Daoy (cell line): ENCODE data around the gene ADAMTSL1. TPM values are rescaled to one million over a fixed set of nuclear protein-coding genes. Genes with fewer than 3 reads are reported as not detected.

ENCODE experiments used
- DNase-seq: peaks from one replicate; pipeline ENCODE4 v3.0.0-alpha.2; 2015; ENCODE audit warnings: low read depth
- total RNA-seq: library from RNA; depleted of rRNA; stranded (reverse); fragments of >200 nt; shearing (Covaris generic); gene quantifications from 2 replicates; pipeline ENCODE4 v1.2.3, GENCODE V29; 2014

ADAMTSL1 gene
- total RNA-seq, 1 experiment from 2014 or later: 16.6 TPM

GRCh38 chr9:18499062-18499461 lies 25.1 kb downstream of the ADAMTSL1 start:
- no peak for DNase-seq

- peak; percentile 33 for DNase-seq
These were observed 26.0 kb downstream of the ADAMTSL1 start for GRCh38 chr9:18499980-18500379.

GRCh38 chr9:18500451-18500850 lies 26.5 kb downstream of the ADAMTSL1 start:
- no peak for DNase-seq

- no peak for DNase-seq
These were observed 28.0 kb downstream of the ADAMTSL1 start for GRCh38 chr9:18501949-18502348.

GRCh38 chr9:18502546-18502945 lies 28.6 kb downstream of the ADAMTSL1 start:
- no peak for DNase-seq

GRCh38 chr9:18504707-18505106 lies 30.8 kb downstream of the ADAMTSL1 start:
- no peak for DNase-seq

- DNase-seq: no peak
These were observed 33.2 kb downstream of the ADAMTSL1 start for GRCh38 chr9:18507151-18507550.

GRCh38 chr9:18516514-18516913 lies 42.6 kb downstream of the ADAMTSL1 start:
- no peak for DNase-seq

GRCh38 chr9:18516965-18517364 lies 43.0 kb downstream of the ADAMTSL1 start:
- no peak for DNase-seq

GRCh38 chr9:18520416-18521047 lies 46.6 kb downstream of the ADAMTSL1 start:
- no peak for DNase-seq

GRCh38 chr9:18526685-18527084 lies 52.7 kb downstream of the ADAMTSL1 start:
- DNase-seq: no peak

- no peak for DNase-seq
These were observed 57.4 kb downstream of the ADAMTSL1 start for GRCh38 chr9:18531136-18532065.

GRCh38 chr9:18534611-18535010 lies 60.7 kb downstream of the ADAMTSL1 start:
- no peak for DNase-seq

- no peak for DNase-seq
These were observed 62.6 kb downstream of the ADAMTSL1 start for GRCh38 chr9:18536554-18536953.

- DNase-seq: no peak
These were observed 65.3 kb downstream of the ADAMTSL1 start for GRCh38 chr9:18539203-18539693.

GRCh38 chr9:18542837-18543405 lies 69.0 kb downstream of the ADAMTSL1 start:
- peak; percentile 20 for DNase-seq

GRCh38 chr9:18543406-18544192 lies 69.6 kb downstream of the ADAMTSL1 start:
- DNase-seq: peak; percentile 69

GRCh38 chr9:18544456-18544855 lies 70.5 kb downstream of the ADAMTSL1 start:
- DNase-seq: peak; percentile 32

GRCh38 chr9:18545636-18546360 lies 71.8 kb downstream of the ADAMTSL1 start:
- no peak for DNase-seq

- DNase-seq: no peak
These were observed 74.5 kb downstream of the ADAMTSL1 start for GRCh38 chr9:18548456-18548855.

GRCh38 chr9:18549772-18550171 lies 75.8 kb downstream of the ADAMTSL1 start:
- DNase-seq: no peak
